ENCODE measurements around the gene RNF144A. TPM values are rescaled to one million over a fixed set of nuclear protein-coding genes. Genes with fewer than 3 reads are reported as not detected.

Gene RNF144A
- total RNA-seq, 3 donors from 2014 or later (not counting 1 experiment from before 2014, with no cell fraction given) = 17.3 to 36.7 (median 19.0) TPM

DNA sequence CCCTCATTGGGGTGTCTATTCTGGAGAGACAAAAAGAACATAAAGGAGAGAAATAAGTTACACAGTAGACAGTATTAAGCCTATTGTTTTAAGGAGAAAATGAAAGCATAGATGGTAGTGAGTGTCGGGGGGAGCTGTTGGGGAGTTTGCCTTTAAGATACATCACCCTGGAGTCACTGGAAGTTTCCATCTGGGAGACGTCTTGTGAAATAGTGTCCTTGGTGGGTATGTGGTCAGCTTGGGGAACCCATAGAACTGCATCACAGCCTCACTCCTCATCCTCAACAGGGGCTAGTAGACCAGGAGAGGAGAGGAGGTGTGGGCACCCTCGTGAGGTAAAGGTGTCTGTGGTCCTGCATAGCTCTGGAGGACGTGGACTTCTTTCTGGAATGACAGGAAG is 60.6 kb downstream of the RNF144A start:
- DNase-seq = no peak
- Histone ChIP-seq H3K36me3 (ENCODE audit: control insufficient read depth, insufficient read depth, low read length) (no peaks in the 10 kb centered on the region), H3K4me1 (ENCODE audit: control insufficient read depth, insufficient read depth, low read length) (no peaks in the 10 kb centered on the region), H3K9me3 (ENCODE audit: control insufficient read depth, insufficient read depth, low read length) (no peaks in the 10 kb centered on the region), H3K27me3 (ENCODE audit: control insufficient read depth, insufficient read depth, low read length) (no peaks in the 10 kb centered on the region), H3K27ac (ENCODE audit: low read length) (no peak overlapping the region), H3K4me3 (ENCODE audit: low read length) (no peak overlapping the region)
- Mint-ChIP-seq H3K36me3 (no peaks in the 10 kb centered on the region), H3K4me1 (peaks cover 5 to 6% of the 10 kb centered on the region in 2 donors), H3K4me3 (no peak overlapping the region), H3K27ac (no peak overlapping the region), H3K27me3 (ENCODE audit: low read depth in 2 of 2) (no peaks in the 10 kb centered on the region), H3K9me3 (no peaks in the 10 kb centered on the region)
- ATAC-seq = no peak
- intact Hi-C loops (cut with micrococcal nuclease) = no loop called here
- WGBS (ENCODE audit: insufficient coverage) = 88% methylated on average over 3 of the region's 4 CpGs
- TF ChIP-seq, protein P1, sequence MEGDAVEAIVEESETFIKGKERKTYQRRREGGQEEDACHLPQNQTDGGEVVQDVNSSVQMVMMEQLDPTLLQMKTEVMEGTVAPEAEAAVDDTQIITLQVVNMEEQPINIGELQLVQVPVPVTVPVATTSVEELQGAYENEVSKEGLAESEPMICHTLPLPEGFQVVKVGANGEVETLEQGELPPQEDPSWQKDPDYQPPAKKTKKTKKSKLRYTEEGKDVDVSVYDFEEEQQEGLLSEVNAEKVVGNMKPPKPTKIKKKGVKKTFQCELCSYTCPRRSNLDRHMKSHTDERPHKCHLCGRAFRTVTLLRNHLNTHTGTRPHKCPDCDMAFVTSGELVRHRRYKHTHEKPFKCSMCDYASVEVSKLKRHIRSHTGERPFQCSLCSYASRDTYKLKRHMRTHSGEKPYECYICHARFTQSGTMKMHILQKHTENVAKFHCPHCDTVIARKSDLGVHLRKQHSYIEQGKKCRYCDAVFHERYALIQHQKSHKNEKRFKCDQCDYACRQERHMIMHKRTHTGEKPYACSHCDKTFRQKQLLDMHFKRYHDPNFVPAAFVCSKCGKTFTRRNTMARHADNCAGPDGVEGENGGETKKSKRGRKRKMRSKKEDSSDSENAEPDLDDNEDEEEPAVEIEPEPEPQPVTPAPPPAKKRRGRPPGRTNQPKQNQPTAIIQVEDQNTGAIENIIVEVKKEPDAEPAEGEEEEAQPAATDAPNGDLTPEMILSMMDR (IDR thresholded peaks at IDR 0.05) = no peak

- H3K4me3 Mint-ChIP-seq = no peak overlapping the region
- Histone ChIP-seq H3K27ac (ENCODE audit: low read length) (no peak overlapping the region), H3K9me3 (ENCODE audit: control insufficient read depth, insufficient read depth, low read length) (no peaks in the 10 kb centered on the region), H3K27me3 (ENCODE audit: control insufficient read depth, insufficient read depth, low read length) (no peaks in the 10 kb centered on the region), H3K36me3 (ENCODE audit: control insufficient read depth, insufficient read depth, low read length) (no peaks in the 10 kb centered on the region), H3K4me1 (ENCODE audit: control insufficient read depth, insufficient read depth, low read length) (no peaks in the 10 kb centered on the region), H3K4me3 (ENCODE audit: low read length) (no peak overlapping the region)
- 90% methylated on average over 3 of the region's 3 CpGs for WGBS (ENCODE audit: insufficient coverage)
- TF ChIP-seq, protein P1 (IDR thresholded peaks at IDR 0.05) = no peak
- no peak overlapping the region for H3K27ac Mint-ChIP-seq
- no peaks in the 10 kb centered on the region for H3K27me3 Mint-ChIP-seq (ENCODE audit: low read depth in 2 of 2)
- ATAC-seq = no peak
- no peaks in the 10 kb centered on the region for H3K9me3 Mint-ChIP-seq
- DNase-seq = no peak
- intact Hi-C loops (cut with micrococcal nuclease) = no loop called here
- peaks cover 5 to 18% of the 10 kb centered on the region in 2 donors for H3K4me1 Mint-ChIP-seq
- H3K36me3 Mint-ChIP-seq = no peaks in the 10 kb centered on the region
Observed at GRCh38 chr2:6978991-6979390, 61.8 kb downstream of the RNF144A start.

DNA sequence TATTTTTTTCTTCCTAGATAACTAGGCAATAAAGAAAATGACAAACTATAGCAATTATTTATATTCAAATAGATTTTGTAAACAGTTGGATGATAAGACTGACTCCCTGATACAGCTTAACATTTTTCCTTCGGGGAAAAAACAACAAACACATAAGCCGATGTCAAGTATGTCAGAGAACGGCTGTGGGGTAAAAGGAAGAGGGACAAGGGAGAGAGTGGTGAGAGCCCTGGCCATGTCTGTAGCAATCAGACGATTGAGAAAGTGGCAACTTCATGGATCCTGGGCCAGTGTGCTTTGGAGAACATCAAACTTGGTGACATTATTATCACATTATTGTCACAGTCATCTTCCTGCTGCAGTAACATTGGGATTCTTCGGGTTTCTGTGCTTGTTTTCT is 65.2 kb downstream of the RNF144A start:
- Histone ChIP-seq H3K4me3 (ENCODE audit: low read length) (no peak overlapping the region), H3K27ac (ENCODE audit: low read length) (no peak overlapping the region), H3K4me1 (ENCODE audit: control insufficient read depth, insufficient read depth, low read length) (peaks cover 4% of the 10 kb centered on the region), H3K36me3 (ENCODE audit: control insufficient read depth, insufficient read depth, low read length) (no peaks in the 10 kb centered on the region), H3K27me3 (ENCODE audit: control insufficient read depth, insufficient read depth, low read length) (no peaks in the 10 kb centered on the region), H3K9me3 (ENCODE audit: control insufficient read depth, insufficient read depth, low read length) (no peaks in the 10 kb centered on the region)
- Mint-ChIP-seq H3K27ac (no peak overlapping the region), H3K36me3 (no peaks in the 10 kb centered on the region), H3K9me3 (no peaks in the 10 kb centered on the region), H3K27me3 (ENCODE audit: low read depth in 2 of 2) (no peaks in the 10 kb centered on the region), H3K4me3 (no peak overlapping the region), H3K4me1 (peaks cover 21 to 39% of the 10 kb centered on the region in 2 donors)
- TF ChIP-seq, protein P1 (IDR thresholded peaks at IDR 0.05) = no peak
- DNase-seq = no peak
- WGBS (ENCODE audit: insufficient coverage) = 93% methylated on average over 5 of the region's 5 CpGs
- no peak for ATAC-seq
- intact Hi-C loops (cut with micrococcal nuclease) = no loop called here

DNA sequence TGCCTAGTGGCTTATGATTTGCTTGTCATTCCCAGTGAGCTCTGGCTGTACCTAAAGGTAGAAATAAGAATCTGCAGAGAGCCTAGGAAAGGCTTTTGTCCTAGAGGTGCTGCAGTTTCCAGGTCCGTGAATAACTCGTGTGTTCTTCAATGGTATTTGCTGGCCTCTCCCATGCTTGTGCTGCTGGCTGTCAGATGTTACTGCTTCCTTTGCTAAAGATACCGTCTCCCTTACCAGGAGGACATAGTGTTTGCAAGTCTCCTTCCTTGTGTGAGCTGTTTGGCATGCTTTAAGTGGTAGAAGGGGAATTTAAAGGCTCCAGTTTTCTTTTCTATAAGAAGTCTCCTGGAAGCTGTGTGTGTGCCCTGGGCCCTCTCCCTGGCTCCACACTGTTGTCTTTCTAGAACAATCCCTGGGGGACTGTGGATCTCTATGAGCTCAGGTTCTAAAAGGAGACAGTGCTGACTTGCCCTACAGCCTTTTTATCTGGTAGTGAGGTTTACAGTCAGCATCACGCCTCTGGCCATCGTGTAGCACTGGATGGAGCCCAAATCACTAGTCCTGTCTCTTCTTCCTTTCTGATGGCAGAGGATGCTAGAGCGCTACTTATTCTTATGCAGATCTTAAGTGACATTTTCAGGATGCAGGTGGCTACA is 65.8 kb downstream of the RNF144A start:
- no peak overlapping the region for H3K4me3 ChIP-seq (ENCODE audit: low read length)
- no peak for DNase-seq
- no peaks in the 10 kb centered on the region for H3K36me3 ChIP-seq (ENCODE audit: control insufficient read depth, insufficient read depth, low read length)
- WGBS (ENCODE audit: insufficient coverage) = 91% methylated on average over 6 of the region's 6 CpGs
- no peaks in the 10 kb centered on the region for H3K9me3 ChIP-seq (ENCODE audit: control insufficient read depth, insufficient read depth, low read length)
- no peak overlapping the region for H3K4me3 Mint-ChIP-seq
- H3K4me1 ChIP-seq (ENCODE audit: control insufficient read depth, insufficient read depth, low read length) = peaks cover 4% of the 10 kb centered on the region
- H3K27ac ChIP-seq (ENCODE audit: low read length) = no peak overlapping the region
- H3K36me3 Mint-ChIP-seq = no peaks in the 10 kb centered on the region
- no peak overlapping the region for H3K27ac Mint-ChIP-seq
- H3K27me3 ChIP-seq (ENCODE audit: control insufficient read depth, insufficient read depth, low read length) = no peaks in the 10 kb centered on the region
- H3K27me3 Mint-ChIP-seq (ENCODE audit: low read depth in 2 of 2) = no peaks in the 10 kb centered on the region
- no peak for ATAC-seq
- H3K9me3 Mint-ChIP-seq = no peaks in the 10 kb centered on the region
- intact Hi-C loops (cut with micrococcal nuclease) = no loop called here
- peaks cover 22 to 41% of the 10 kb centered on the region in 2 donors for H3K4me1 Mint-ChIP-seq
- TF ChIP-seq, protein P1 (IDR thresholded peaks at IDR 0.05) = no peak

Measured in natural killer cell (primary cell).